Right hindlimb (tissue), 1 donor: ENCODE data around the gene CLCF1.

Experiments
- DNase-seq: peaks from one replicate; pipeline ENCODE4 v3.0.0-alpha.2; 2018

CLCF1 gene

DNA sequence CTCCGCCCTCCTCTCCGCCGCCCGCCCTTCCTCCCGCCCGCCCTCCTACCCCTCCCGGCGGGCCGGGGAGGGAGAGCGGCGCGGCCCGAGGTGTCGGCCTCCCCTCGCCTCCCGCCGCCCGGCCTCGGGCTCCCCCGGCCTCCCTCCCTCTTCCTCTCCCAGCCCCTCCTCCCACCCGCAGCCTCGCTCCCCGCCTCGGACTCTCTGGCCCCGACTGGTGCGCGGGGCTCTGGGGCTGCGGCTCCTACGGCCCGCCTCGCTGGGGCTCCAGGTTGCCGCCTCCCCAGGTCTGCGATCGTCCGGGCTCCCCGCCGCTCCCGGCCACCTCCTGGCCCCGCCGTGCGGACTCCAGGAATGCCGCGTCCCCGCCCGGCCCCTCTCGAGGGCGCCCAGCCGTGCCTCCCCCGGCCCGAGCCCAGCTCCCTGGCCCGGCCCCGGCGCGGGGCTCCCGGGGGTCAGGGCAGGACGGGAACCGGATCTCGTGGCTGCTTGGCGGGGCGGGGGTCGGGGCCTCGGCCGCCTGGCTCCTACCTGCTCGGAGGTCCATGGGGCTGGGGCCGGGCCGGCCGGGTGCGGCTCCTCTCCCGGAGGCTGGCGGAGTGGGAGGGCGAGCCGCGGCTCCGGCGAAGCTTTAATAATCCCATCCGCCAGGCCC is at the start of gene CLCF1:
TSS of gene CLCF1 (minus strand) at position 606 of the 655 bp plus-strand sequence. CDS start at position 547, 59 bp downstream.
- DNase-seq, result peak; percentile 82

DNA sequence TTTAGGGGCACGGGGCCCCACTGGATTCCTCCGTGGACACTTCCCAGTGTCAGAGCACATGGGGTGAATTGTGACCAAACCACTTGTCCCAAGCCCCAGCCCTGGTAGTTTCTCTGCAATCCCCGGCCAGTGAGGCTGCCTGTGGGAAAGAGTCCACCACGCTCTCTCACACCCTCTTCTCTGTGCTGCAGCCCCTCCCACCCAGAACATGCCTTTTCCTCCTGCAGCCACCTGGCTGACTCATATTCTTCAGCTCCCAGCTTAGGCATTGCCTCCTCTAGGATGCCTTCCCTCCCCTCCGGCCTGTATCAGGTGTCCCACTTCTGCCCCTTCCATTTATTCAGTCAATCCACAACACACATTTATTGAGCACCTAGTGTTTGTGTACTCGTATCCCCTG is 49.5 kb upstream of the CLCF1 start:
- no peak for DNase-seq

DNA sequence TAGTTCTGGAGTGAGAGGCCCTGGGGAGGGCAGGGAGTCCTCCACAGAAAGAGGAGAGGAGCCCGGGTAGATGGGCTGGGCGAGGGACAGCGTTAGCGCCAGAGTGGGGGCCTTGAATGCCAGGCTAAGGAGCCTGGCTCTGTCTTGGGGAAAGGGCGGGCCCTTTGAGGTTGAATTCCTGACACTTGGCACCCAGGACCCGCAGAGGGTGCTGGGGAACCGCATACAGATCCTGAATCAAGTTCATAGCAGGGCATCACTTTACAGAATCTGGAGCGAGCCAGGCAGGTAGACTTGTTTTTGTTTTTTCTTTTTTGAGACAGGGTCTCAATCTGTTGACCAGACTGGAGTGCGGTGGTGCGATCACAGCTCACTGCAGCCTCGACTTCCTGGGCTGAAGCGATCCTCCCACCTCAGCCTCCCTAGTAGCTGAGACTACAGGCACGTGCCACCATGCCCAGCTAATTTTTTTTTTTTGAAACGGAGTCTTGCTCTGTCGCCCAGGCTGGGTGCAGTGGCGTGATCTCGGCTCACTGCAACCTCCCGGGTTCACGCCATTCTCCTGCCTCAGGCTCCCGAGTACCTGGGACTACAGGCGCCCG is 48.1 kb upstream of the CLCF1 start:
- no peak for DNase-seq

DNA sequence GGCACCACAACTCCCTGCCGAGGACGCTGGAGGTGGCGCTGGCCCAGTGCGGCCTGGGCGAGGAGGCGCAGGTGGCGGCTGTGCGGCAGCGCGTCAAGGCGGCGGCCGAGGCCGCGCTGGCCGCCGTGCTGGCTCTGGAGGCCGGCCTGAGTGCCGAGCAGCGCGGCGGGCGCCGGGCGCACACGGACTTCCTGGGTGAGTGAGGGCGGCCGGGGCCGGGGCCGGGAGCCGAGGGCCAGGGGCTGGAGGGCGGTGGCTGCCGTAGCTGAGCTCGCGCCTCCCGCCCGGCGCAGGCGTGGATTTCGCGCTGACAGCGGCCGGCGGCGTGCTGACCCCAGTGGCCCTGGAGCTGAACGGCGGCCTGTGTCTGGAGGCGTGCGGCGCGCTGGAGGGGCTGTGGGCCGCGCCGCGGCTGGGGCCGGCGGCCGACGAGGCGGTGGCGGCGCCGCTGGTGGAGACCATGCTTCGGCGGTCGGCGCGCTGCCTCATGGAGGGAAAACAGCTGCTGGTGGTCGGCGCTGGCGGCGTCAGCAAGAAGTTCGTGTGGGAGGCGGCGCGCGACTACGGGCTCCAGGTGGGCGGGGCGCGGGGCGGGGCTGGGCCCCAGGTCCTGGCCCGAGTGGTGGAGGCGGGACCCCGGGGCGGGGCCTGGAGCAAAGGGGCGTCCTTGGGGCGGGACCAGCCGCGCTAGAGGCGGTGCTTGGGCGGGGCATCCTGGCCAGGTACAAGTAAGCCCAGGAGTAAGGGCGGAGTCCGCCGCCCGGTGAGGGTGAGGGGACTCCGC is 47.4 kb upstream of the CLCF1 start:
- peak; percentile 97 for DNase-seq

DNA sequence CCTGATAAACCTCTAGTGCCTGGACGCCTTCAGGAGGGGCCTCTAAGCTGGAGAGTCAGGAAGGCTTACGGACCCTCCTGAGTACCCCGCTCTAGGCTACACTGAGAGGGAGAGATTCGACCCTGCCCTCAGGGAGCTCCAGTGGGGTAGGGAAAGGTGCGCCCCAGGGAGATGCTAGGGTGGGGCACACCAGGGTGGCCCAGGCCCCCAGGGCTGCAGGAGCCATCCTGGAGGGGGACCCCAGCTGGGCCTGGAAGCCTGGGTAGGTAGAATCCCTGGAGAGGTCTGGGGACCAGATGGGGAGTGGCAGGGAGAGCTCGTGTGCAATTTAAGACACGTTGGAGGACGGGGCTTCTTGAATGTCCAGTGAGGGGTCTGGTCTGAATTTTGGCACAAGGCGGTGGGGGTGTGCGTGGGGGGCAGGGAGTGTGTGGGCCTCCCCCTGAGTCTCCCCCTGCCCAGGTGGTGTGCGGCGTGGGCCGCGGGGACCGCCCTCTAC is 46.8 kb upstream of the CLCF1 start:
- DNase-seq, result no peak

DNA sequence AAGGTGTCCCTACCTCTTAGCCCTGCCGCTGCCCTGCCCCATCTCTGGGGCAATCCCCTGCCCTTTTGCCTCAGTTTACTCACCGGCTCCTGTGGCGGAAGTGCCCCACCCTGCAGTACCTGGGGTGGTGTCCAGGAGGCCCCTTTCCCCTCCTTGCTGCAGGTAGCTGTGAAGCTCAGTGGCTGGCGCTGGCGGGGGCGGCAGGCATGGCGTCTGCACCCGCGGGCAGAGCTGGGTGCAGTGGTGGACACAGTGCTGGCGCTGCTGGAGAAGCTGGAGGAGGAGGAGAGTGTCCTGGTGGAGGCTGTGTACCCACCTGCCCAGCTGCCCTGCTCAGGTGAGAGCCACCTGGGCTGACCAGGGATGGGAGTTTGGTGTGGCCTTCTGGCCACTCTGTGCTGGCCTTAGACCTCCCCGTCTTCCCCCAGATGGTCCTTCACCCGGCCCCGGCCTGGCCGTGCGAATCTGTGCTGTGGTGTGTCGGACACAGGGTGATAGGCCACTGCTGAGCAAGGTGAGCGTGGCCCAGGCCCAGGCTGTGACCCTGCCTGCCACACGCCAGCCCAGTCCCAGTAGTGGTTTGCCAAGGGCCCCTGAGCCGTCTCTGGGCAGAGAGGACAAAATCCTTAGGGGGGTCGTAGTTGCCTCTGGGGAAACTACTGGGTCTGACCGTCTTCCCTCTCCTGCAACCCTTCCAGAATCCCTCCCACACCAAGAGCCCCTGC is 46.1 kb upstream of the CLCF1 start:
- no peak for DNase-seq

DNA sequence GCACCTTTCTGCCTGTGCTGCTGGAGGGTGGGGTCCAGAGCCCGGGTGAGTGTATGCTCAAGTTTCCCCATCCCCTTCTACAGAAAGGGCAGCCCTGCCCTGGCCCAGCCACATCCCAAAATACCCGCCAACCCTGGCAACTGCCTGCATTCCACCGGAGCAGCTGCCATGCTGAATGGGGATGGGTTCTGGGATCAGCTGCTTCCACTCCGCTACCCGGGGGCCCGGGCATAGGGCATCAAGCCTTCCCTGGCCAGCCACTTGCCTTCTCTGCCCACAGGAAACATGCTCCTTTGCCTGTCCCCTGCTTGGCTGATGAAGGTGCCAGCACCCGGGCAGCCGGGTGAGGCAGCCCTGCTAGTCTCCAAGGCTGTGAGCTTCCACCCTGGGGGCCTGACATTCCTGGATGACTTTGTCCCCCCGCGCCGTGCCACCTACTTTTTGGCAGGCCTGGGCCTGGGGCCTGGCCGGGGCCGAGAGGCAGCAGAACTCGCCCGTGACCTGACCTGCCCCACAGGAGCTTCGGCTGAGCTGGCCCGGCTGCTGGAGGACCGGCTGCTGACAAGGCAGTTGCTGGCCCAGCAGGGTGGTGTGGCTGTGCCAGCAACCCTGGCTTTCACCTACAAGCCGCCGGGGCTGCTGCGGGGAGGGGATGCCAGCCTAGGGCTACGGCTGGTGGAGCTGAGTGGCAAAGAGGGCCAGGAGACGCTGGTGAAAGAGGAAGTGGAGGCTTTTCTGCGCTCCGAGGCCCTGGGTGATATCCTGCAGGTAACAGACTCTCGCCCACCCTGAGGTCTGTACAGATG is 45.3 kb upstream of the CLCF1 start:
- DNase-seq, result peak; percentile 83

DNA sequence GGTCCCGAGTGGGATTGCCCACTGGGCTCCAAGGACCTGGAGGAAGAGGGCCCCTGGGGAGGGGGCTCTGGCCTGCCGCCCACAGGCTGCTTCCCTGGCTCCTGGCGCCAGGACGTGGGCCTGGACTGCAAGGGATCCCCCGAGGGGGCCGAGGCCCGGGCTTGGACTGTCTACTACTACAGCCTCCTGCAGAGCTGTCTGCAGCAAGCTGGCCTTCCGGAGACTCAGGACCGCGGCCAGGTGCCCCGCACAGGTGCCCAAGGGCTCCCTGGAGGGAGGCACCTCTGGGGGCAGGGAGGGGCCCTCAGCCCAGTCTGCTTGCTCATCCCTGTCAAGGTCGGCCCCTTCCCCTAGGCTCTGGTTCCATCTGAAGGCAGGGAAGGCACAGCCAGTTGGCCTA is 44.0 kb upstream of the CLCF1 start:
- no peak for DNase-seq

DNA sequence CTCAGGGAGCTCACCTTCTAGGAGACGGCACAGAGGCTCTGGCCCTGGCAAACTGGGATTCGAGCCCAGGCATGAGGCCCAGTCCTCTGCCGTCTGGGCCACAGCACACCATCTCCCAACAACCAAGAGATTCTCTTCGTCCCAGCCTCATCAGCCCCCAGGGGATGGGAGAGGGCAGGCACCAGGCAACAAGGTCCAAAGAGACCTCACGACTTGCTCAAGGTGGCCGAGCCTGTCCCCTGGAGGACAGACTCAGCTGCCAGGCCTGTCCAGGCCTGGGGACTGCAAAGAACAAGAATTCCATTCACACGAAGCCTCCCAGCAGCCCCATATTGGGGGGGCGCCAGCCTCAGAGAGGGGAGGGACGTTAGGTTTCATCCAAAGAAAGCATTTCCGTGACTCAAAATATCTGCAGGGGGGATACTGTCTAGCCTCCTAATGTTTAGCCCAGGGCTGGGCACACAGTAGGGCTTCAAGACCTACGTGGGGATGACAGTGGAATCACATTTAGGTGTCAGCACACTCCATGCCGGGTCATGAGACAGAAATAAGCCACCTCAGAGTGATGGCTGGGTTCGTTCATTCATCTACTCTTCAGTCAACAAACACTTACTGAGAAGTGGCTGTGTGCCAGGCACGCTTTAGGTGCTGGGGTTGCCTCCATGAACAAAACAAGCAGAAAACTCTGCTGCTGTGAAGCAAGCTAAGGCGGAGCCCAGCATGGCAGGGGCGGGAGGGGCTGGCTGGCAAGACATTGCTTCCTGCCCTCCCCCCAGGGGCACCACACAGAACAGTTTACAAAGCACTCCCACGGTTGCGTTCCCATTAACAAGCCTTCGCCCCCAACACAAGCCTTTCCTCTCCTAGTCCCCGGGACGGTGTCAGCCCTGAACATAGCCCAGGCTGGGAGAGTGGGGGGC is 43.3 kb upstream of the CLCF1 start:
- DNase-seq, result peak; percentile 60

DNA sequence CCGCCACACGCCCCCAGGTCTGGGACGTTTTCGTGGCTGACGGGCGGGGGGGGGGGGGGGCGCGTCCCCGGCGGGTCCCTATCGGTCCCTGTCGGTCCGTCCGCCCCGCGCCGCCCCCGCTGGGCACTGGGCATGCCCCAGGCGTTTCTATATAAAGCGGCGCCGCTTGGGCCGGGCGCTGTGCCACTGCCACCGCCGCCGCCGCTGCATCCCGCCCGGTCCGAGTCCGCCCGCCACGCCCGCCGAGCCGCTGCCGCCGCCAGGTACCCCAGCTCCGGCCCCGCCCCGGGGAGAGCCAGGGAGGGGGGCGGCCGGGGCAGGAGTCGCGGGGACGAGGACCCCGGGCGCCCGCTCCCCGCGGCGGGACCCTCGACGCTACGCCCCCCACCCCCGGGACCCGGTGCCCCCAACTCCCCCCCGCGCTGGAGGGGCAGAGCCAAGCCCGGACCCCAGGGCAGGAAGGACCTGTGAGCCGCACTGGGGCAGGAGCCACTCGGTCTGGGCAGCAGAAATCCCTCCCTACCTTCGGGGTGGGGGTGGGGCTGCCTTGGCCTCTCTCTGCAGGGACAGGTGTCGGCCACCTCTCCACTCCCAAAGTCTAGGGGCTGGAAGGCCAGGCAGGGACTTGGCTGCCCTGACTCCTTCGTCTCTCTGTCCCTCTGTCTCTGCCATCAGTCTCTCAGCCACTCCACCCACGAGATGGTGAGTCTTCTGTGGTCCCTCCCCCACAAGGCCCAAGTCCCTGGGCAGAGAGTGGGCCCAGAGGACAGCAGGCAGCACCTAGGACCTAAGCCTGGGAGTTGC is 42.3 kb upstream of the CLCF1 start, which contains the start of gene CARNS1:
TSS of gene CARNS1 (plus strand) at position 178 of the 804 bp plus-strand sequence. CDS start at position 700, 522 bp downstream.
- DNase-seq, result no peak

DNA sequence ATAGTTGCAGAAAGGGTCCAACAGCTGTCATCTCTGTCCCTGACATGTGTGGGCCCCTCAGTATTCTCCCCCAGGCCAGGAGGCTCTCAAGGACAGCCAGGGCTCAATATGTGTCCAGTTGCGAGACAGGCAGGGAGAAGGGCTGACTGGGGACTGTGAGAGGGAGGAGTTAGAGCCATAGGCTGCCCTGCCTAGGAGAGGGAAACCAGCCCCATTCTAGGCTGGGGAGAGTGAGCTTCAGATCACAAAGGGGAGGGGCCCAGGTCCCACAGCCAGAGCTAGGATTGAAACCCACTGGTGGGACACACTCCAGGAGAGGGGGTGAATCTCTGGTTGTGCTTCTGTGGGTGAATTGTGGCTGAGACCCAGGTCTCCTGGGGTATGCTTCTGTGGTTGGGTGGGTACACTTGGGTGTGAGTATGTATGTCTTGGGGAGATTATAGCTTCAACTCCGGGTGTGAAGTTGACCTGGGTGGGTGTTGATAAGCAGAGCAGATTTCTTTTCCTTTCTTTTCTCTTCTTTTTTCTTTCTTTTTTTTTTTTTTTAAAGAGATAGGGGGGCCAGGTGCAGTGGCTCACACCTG is 40.0 kb upstream of the CLCF1 start:
- DNase-seq, result no peak

DNA sequence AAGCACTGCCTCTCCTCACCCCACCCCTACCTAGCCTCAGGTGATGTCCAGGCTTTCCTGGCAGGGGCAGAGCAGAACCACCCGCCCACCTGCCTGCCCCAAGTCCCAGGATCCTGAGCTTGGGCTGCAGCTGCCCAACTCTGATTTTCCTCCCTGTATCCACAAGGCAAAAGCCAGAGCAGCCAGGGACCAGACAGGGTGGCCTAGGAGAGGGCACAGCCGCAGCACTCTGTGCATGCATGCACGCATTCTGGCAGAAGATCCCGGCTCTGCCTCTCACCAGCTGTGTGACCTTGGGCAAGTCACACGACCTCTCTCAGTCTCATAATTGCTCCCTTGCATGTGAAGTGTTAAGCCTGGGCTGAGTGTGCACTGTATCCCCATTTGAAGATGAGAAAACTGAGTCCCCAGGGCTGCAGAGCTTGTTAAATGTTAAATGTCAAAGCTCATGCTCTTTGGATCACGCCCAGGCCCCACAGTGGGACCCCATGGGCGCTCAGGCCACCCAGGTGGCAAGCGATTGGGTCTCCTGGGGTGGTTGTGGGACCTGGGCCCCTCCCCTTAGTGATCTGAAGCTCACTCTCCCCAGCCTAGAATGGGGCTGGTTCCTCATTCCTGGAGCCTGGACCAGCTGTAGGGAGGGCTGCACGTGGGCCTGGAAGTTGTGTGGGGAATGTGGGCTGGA is 39.2 kb upstream of the CLCF1 start:
- no peak for DNase-seq

DNA sequence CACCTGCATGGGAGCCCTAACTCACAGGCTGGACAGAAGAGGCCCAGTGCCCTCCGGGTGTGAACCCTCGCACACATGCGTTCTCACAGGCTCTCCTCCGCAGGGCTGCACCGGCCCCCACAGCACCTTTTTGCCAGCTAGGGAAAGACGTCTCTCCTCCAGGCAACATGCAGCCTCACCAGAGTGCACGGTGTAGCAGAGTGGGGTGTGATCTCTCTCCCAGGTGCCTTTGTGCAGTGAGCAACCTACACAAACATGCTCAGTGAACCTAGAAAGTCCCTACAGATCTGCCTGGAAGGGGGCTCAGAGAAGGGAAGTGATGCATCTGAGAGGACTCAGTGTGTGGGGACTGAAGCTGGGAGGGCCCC is 38.4 kb upstream of the CLCF1 start:
- no peak for DNase-seq

DNA sequence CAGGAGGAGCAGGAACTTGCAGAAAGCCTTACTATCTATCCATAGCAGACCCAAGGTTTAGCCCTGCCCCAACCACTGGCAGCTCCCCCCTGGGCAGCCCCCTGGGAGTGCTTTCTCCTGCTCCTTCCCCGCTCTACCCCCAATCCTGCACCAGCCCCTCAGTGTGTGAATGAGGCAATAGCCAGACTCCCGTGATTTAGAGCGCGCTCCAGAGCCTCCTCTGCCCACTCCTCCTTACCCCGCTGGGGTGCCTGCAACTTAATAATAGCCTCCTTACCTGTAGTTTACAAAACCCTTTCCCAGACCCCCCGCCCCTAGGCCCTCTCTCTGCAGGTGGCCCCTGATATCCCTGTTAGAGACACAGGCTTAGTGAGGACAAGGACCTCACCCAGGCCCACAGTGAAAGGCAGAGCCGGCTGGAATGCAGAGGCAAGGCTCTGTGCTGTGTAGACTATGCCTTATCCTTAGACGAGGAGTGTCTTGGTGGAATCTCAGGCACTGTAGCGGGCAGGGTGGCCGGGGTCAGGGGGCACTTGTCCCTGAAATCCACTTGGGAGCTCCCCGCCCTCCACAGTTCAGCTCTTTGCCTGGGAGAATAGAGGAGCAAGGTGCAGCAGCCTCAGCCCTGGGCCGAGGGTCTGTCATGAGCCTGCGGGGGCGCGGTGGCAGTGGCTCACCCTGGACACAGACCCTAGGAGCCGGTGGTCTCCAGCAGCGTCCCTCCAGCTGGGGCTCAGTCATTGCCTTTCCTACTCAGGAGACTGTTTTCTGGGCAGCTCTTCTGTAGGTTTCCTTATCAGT is 37.8 kb upstream of the CLCF1 start:
- no peak for DNase-seq

DNA sequence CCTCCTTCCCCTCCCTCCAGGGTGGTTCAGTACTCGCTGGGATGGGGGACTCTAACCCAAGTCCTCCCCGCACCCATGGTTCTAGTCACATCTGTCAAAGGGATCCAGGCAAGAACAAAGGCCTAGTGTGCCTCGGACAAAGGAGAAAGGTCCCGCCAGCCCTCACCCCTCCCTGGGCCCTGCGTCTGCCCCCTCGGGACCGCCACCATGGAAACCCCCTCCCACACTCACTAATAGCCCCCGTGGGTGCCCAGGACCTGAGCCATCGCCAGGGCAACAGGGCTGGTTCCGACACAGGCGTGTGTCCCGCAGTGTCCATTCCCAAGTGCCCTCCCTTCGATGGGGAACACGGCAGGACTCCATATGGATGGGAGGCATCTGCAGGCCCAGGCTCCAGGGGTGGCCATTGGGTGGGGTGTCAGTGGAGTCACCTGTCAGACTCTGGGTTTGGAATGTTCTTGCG is 37.0 kb upstream of the CLCF1 start:
- DNase-seq, result no peak

DNA sequence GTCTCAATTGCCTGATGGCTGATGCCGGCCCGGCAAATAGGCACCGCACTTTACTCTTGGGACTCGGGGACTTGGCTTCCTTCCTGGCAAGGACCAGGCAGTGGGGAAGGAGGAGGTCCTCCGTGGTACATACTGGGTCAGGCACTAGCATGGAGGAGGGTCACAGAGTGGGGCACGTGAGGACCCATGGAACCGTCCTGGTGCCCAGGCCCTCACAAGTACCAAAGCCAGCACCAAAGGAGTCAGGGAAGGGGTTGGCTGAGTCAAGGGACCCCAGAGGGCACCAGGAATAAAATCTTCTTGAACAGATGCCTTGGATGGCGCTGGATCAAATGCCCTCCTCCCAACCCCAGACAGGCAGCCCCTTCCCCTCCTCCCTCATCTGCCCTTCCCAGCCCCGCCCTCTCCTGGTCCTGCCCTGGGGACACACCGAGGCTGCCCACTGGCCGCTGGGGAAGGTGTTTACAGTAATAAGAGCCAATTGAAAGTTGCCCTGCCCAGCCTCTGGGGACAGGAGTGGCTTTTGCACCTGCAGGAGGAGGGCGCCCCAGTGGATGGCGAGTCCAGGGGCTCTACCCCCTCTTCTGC is 36.5 kb upstream of the CLCF1 start:
- no peak for DNase-seq

DNA sequence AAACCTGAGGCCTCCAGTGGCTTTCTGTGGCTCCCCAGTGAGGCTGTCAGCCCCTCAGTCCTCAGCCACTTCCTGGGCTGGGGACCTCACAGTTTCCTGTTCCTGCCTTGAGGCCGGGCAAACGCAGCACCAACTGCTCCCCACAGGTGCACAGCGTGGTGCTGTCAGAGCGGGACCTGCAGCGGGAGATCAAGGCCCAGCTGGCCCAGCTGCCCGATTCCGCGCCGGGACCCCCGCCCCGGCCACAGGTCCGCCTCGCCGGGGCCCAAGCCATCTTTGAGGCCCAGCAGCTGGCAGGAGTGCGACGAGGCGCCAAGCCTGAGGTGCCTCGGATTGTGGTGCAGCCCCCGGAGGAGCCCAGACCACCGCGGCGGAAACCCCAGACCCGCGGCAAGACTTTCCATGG is 35.9 kb upstream of the CLCF1 start:
- no peak for DNase-seq
